Measurements from ENCODE around the gene CDC42EP2. TPM values are rescaled to one million over a fixed set of nuclear protein-coding genes. Genes with fewer than 3 reads are reported as not detected.

CDC42EP2 gene
- total and polyA plus RNA-seq, 2 of the 13 experiments (the other 11 are each of a cell fraction or from before 2014, with no cell fraction given) = 2.3 to 7.1 TPM

- Histone ChIP-seq H3K4me1 (ENCODE audit: insufficient read depth, low read length) (peaks cover 48% of the 10 kb centered on the region), H3K4me3 (replicated peaks in 1 of 3; ENCODE audit: insufficient read depth in 1 of 3, low read depth in 2 of 3, low read length in 3 of 3) (peak overlapping the region in 2 of 3 experiments; percentile 88 to 95; a peak in 4 of 6 replicates), H3K9ac (ENCODE audit: insufficient read depth, low read depth, low read length) (peak overlapping the region; percentile 44), H3K9me3 (ENCODE audit: low read length) (no peaks in the 10 kb centered on the region), H3K79me2 (ENCODE audit: insufficient read depth, low read length) (peaks cover 33% of the 10 kb centered on the region), H2AFZ (ENCODE audit: low read length) (no peak overlapping the region), H3K27me3 (ENCODE audit: control insufficient read depth in 1 of 2, insufficient read depth in 2 of 2, low read length in 2 of 2) (no peaks in the 10 kb centered on the region), H4K20me1 (ENCODE audit: insufficient read depth, low read length) (peaks cover 20% of the 10 kb centered on the region; the same call in 1 of the 2 replicates), H3K36me3 (replicated peaks in 1 of 2; ENCODE audit: control insufficient read depth in 1 of 2, insufficient read depth in 2 of 2, low read length in 2 of 2) (peaks cover 2 to 12% of the 10 kb centered on the region in 2 experiments; a peak in 2 of 5 replicates), H3K27ac (ENCODE audit: extremely low read length, insufficient read depth, low read length) (peak overlapping the region; percentile 35), H3K4me2 (ENCODE audit: low read depth, low read length) (peak overlapping the region; percentile 88)
- no TSS peak for BruUV-seq (replicated peaks)
- DNase-seq (ENCODE audit: low spot score) (no peak), FAIRE-seq (no peak), ATAC-seq (no peak)
- in situ Hi-C loops (cut with HindIII; ENCODE audit: extremely low pct_ligation_motif_present, low pct_unique_long_range_greater_than_20kb) (loop anchor here (5.0 kb wide), 1 partner anchor 39 kb away; no protein-coding TSS in a partner anchor), intact Hi-C loops (cut with micrococcal nuclease; ENCODE audit: unreplicated experiment) (no loop called here)
- CTCF ChIA-PET (ENCODE audit: low intra/inter-chr PET ratio, low total read pairs) = interaction anchor here (0.7 to 4.6 kb wide), 6 partner anchors 10 to 91 kb away, joined by 3 to 139 read pairs (median 7); no protein-coding TSS in a partner anchor
- 75% methylated on average over 15 of the region's 20 CpGs for WGBS (ENCODE audit: low lambda C conversion rate)
- POLR2A ChIA-PET = interaction anchor here (0.7 to 5.5 kb wide), 9 partner anchors 8 to 181 kb away, joined by 3 to 114 read pairs (median 25); partner anchors contain the start of genes DPF2 and POLA2
- TF ChIP-seq NCOA2 (CRISPR knock-in tag; IDR thresholded peaks at IDR 0.05) = no peak
- peak; percentile 93 for TF ChIP-seq ATF7 (IDR thresholded peaks at IDR 0.05)
- no peak for TF ChIP-seq ATF7 (CRISPR knock-in tag; IDR thresholded peaks at IDR 0.05)
- TF ChIP-seq SKIL (CRISPR knock-in tag; IDR thresholded peaks at IDR 0.05; ENCODE audit: borderline replicate concordance) = no peak
- TF ChIP-seq ZBTB20 (CRISPR knock-in tag; IDR thresholded peaks at IDR 0.05; ENCODE audit: borderline replicate concordance, low read depth) = 0 out of 2 replicates have a peak, but pooled peaks have one; percentile 44
- TF ChIP-seq AGO2 (optimal IDR thresholded peaks at IDR 0.05; ENCODE audit: low read depth, low read length) = peak; percentile 56
These were observed 1.8 kb downstream of the CDC42EP2 start for GRCh38 chr11:65316227-65317024.
